Measurements from ENCODE around the gene LSP1. TPM values are rescaled to one million over a fixed set of nuclear protein-coding genes. Genes with fewer than 3 reads are reported as not detected.
A peak's percentile ranks its signal among the peaks of the same experiment; 100 is the strongest.

Gene LSP1
- total and polyA plus RNA-seq, 7 donors = 8.7 to 80.2 (median 32.7) TPM

GRCh38 chr11:1912289-1912878 lies 59.5 kb downstream of the LSP1 start:
- Histone ChIP-seq H3K9me3 (no peaks in the 10 kb centered on the region), H3K4me1 (no peaks in the 10 kb centered on the region), H3K36me3 (no peaks in the 10 kb centered on the region), H3K27ac (peak overlapping the region in 1 of 4 donors; percentile 20), H3K27me3 (peaks cover 0 to 6% (median 0%) of the 10 kb centered on the region in 3 donors), H3K4me3 (no peak overlapping the region)
- no peak for DNase-seq
- intact Hi-C loops (cut with DNase I) = no loop called here
- TF ChIP-seq POLR2A (IDR thresholded peaks at IDR 0.05) (no peak), EP300 (IDR thresholded peaks at IDR 0.05) (no peak), POLR2AphosphoS5 (IDR thresholded peaks at IDR 0.05) (no peak), CTCF (IDR thresholded peaks at IDR 0.05) (no peak)
- 74 to 82% methylated on average over 13 of the region's 13 CpGs for WGBS, 2 donors

GRCh38 chr11:1913271-1914060 lies 60.6 kb downstream of the LSP1 start:
- TF ChIP-seq EP300 (IDR thresholded peaks at IDR 0.05) = no peak
- TF ChIP-seq POLR2AphosphoS5 (IDR thresholded peaks at IDR 0.05) = no peak
- no peak for TF ChIP-seq POLR2A (IDR thresholded peaks at IDR 0.05)
- no peak for TF ChIP-seq CTCF (IDR thresholded peaks at IDR 0.05)
- H3K27ac ChIP-seq = no peak overlapping the region
- H3K4me1 ChIP-seq = no peaks in the 10 kb centered on the region
- no peak for DNase-seq
- H3K9me3 ChIP-seq = no peaks in the 10 kb centered on the region
- intact Hi-C loops (cut with DNase I) = no loop called here
- 82 to 90% methylated on average over 31 of the region's 31 CpGs for WGBS, 2 donors
- H3K4me3 ChIP-seq = no peak overlapping the region
- H3K27me3 ChIP-seq = peaks cover 0 to 6% (median 0%) of the 10 kb centered on the region in 3 donors
- no peaks in the 10 kb centered on the region for H3K36me3 ChIP-seq

GRCh38 chr11:1915795-1916131 lies 62.9 kb downstream of the LSP1 start:
- no peaks in the 10 kb centered on the region for H3K9me3 ChIP-seq
- H3K27me3 ChIP-seq = no peaks in the 10 kb centered on the region
- TF ChIP-seq CTCF (IDR thresholded peaks at IDR 0.05) (no peak), POLR2AphosphoS5 (IDR thresholded peaks at IDR 0.05) (no peak), POLR2A (IDR thresholded peaks at IDR 0.05) (no peak), EP300 (IDR thresholded peaks at IDR 0.05) (no peak)
- no peak overlapping the region for H3K4me3 ChIP-seq
- 91 to 92% methylated on average over 2 of the region's 2 CpGs for WGBS, 2 donors
- H3K4me1 ChIP-seq = no peaks in the 10 kb centered on the region
- no peak overlapping the region for H3K27ac ChIP-seq
- H3K36me3 ChIP-seq = no peaks in the 10 kb centered on the region
- no peak for DNase-seq
- intact Hi-C loops (cut with DNase I) = loop anchor here (1.0 to 5.0 kb wide), 3 partner anchors 22 to 78 kb away; partner anchors contain the start of gene TNNI2

GRCh38 chr11:1916132-1916985 lies 63.5 kb downstream of the LSP1 start:
- Histone ChIP-seq H3K27me3 (no peaks in the 10 kb centered on the region), H3K4me1 (no peaks in the 10 kb centered on the region), H3K4me3 (no peak overlapping the region), H3K27ac (no peak overlapping the region), H3K36me3 (no peaks in the 10 kb centered on the region), H3K9me3 (no peaks in the 10 kb centered on the region)
- 69 to 83% methylated on average over 14 of the region's 14 CpGs for WGBS, 2 donors
- no peak for DNase-seq
- intact Hi-C loops (cut with DNase I) = loop anchor here (1.0 to 5.0 kb wide), 2 partner anchors 23 to 79 kb away; partner anchors contain the start of gene TNNI2
- no peak for TF ChIP-seq CTCF (IDR thresholded peaks at IDR 0.05)
- no peak for TF ChIP-seq EP300 (IDR thresholded peaks at IDR 0.05)
- no peak for TF ChIP-seq POLR2AphosphoS5 (IDR thresholded peaks at IDR 0.05)
- no peak for TF ChIP-seq POLR2A (IDR thresholded peaks at IDR 0.05)

All from sigmoid colon (tissue), 7 donors.